ENCODE measurements around the gene CLPX.
"Not testable (repeated sequence)": the region's sequence is repeated elsewhere in the genome, so short reads cannot be mapped to it uniquely, and the experiment has no call there.

CLPX gene

GRCh38 chr15:65184868-65185717 lies at the start of gene CLPX:
Gene CLPX (minus strand): TSS chr15:65185342. CDS start chr15:65185153, 189 bp downstream.
- Mint-ChIP-seq H3K27ac (peak within 1 kb of the TSS; percentile 88), H3K27me3 (no peaks in the 10 kb centered on the region), H3K9me3 (no peaks in the 10 kb centered on the region), H3K36me3 (no peaks in the 10 kb centered on the region), H3K4me3 (peak within 1 kb of the TSS; percentile 98), H3K4me1 (peaks cover 38% of the 10 kb centered on the region)
- peak; percentile 95 for ATAC-seq

- no peak overlapping the region for H3K4me3 Mint-ChIP-seq
- no peaks in the 10 kb centered on the region for H3K9me3 Mint-ChIP-seq
- H3K36me3 Mint-ChIP-seq: no peaks in the 10 kb centered on the region
- no peaks in the 10 kb centered on the region for H3K27me3 Mint-ChIP-seq
- ATAC-seq: no peak
- no peaks in the 10 kb centered on the region for H3K4me1 Mint-ChIP-seq
- H3K27ac Mint-ChIP-seq: no peak overlapping the region
Observed at GRCh38 chr15:65233696-65234095, 48.6 kb upstream of the CLPX start.

GRCh38 chr15:65232520-65232919 lies 47.4 kb upstream of the CLPX start:
- Mint-ChIP-seq H3K27me3 (no peaks in the 10 kb centered on the region), H3K4me3 (no peak overlapping the region), H3K27ac (no peak overlapping the region), H3K4me1 (no peaks in the 10 kb centered on the region), H3K36me3 (no peaks in the 10 kb centered on the region), H3K9me3 (no peaks in the 10 kb centered on the region)
- no peak for ATAC-seq

- no peaks in the 10 kb centered on the region for H3K27me3 Mint-ChIP-seq
- H3K9me3 Mint-ChIP-seq: no peaks in the 10 kb centered on the region
- H3K27ac Mint-ChIP-seq: no peak overlapping the region
- ATAC-seq: no peak
- H3K36me3 Mint-ChIP-seq: no peaks in the 10 kb centered on the region
- no peaks in the 10 kb centered on the region for H3K4me1 Mint-ChIP-seq
- H3K4me3 Mint-ChIP-seq: no peak overlapping the region
Observed at GRCh38 chr15:65231306-65231705, 46.2 kb upstream of the CLPX start.

GRCh38 chr15:65226901-65227300 lies 41.8 kb upstream of the CLPX start:
- H3K9me3 Mint-ChIP-seq, H3K4me3 Mint-ChIP-seq, H3K27me3 Mint-ChIP-seq, H3K36me3 Mint-ChIP-seq, H3K4me1 Mint-ChIP-seq, H3K27ac Mint-ChIP-seq, ATAC-seq: not testable (repeated sequence)

GRCh38 chr15:65226221-65226620 lies 41.1 kb upstream of the CLPX start:
- no peak overlapping the region for H3K4me3 Mint-ChIP-seq
- no peaks in the 10 kb centered on the region for H3K36me3 Mint-ChIP-seq
- no peaks in the 10 kb centered on the region for H3K9me3 Mint-ChIP-seq
- no peaks in the 10 kb centered on the region for H3K4me1 Mint-ChIP-seq
- ATAC-seq: no peak
- no peaks in the 10 kb centered on the region for H3K27me3 Mint-ChIP-seq
- H3K27ac Mint-ChIP-seq: no peak overlapping the region

- H3K27me3 Mint-ChIP-seq: no peaks in the 10 kb centered on the region
- H3K36me3 Mint-ChIP-seq: no peaks in the 10 kb centered on the region
- no peaks in the 10 kb centered on the region for H3K4me1 Mint-ChIP-seq
- no peak for ATAC-seq
- H3K4me3 Mint-ChIP-seq: no peak overlapping the region
- H3K9me3 Mint-ChIP-seq: no peaks in the 10 kb centered on the region
- no peak overlapping the region for H3K27ac Mint-ChIP-seq
Observed at GRCh38 chr15:65223996-65224395, 38.9 kb upstream of the CLPX start.

GRCh38 chr15:65222891-65223290 lies 37.7 kb upstream of the CLPX start:
- Mint-ChIP-seq H3K36me3 (no peaks in the 10 kb centered on the region), H3K4me1 (no peaks in the 10 kb centered on the region), H3K27ac (no peak overlapping the region), H3K9me3 (no peaks in the 10 kb centered on the region), H3K4me3 (no peak overlapping the region), H3K27me3 (no peaks in the 10 kb centered on the region)
- ATAC-seq: no peak

GRCh38 chr15:65221697-65222096 lies 36.6 kb upstream of the CLPX start:
- H3K4me3 Mint-ChIP-seq: no peak overlapping the region
- no peak overlapping the region for H3K27ac Mint-ChIP-seq
- H3K4me1 Mint-ChIP-seq: no peaks in the 10 kb centered on the region
- no peak for ATAC-seq
- no peaks in the 10 kb centered on the region for H3K36me3 Mint-ChIP-seq
- no peaks in the 10 kb centered on the region for H3K27me3 Mint-ChIP-seq
- H3K9me3 Mint-ChIP-seq: no peaks in the 10 kb centered on the region

GRCh38 chr15:65219137-65219536 lies 34.0 kb upstream of the CLPX start:
- H3K36me3 Mint-ChIP-seq: no peaks in the 10 kb centered on the region
- no peaks in the 10 kb centered on the region for H3K9me3 Mint-ChIP-seq
- H3K4me1 Mint-ChIP-seq: no peaks in the 10 kb centered on the region
- ATAC-seq: no peak
- no peaks in the 10 kb centered on the region for H3K27me3 Mint-ChIP-seq
- H3K27ac Mint-ChIP-seq: no peak overlapping the region
- no peak overlapping the region for H3K4me3 Mint-ChIP-seq

- H3K36me3 Mint-ChIP-seq: no peaks in the 10 kb centered on the region
- no peaks in the 10 kb centered on the region for H3K27me3 Mint-ChIP-seq
- H3K27ac Mint-ChIP-seq: no peak overlapping the region
- no peaks in the 10 kb centered on the region for H3K9me3 Mint-ChIP-seq
- no peak for ATAC-seq
- no peak overlapping the region for H3K4me3 Mint-ChIP-seq
- no peaks in the 10 kb centered on the region for H3K4me1 Mint-ChIP-seq
Observed at GRCh38 chr15:65217526-65218482, 32.7 kb upstream of the CLPX start.

GRCh38 chr15:65215496-65215895 lies 30.4 kb upstream of the CLPX start:
- H3K4me3 Mint-ChIP-seq: no peak overlapping the region
- H3K27me3 Mint-ChIP-seq: no peaks in the 10 kb centered on the region
- H3K27ac Mint-ChIP-seq: no peak overlapping the region
- H3K9me3 Mint-ChIP-seq: no peaks in the 10 kb centered on the region
- no peak for ATAC-seq
- H3K4me1 Mint-ChIP-seq: no peaks in the 10 kb centered on the region
- H3K36me3 Mint-ChIP-seq: no peaks in the 10 kb centered on the region

- Mint-ChIP-seq H3K27me3 (no peaks in the 10 kb centered on the region), H3K9me3 (no peaks in the 10 kb centered on the region), H3K27ac (no peak overlapping the region), H3K4me1 (no peaks in the 10 kb centered on the region), H3K36me3 (no peaks in the 10 kb centered on the region), H3K4me3 (no peak overlapping the region)
- ATAC-seq: no peak
Observed at GRCh38 chr15:65214010-65214409, 28.9 kb upstream of the CLPX start.

GRCh38 chr15:65213241-65213640 lies 28.1 kb upstream of the CLPX start:
- H3K36me3 Mint-ChIP-seq: no peaks in the 10 kb centered on the region
- H3K9me3 Mint-ChIP-seq: no peaks in the 10 kb centered on the region
- ATAC-seq: no peak
- no peaks in the 10 kb centered on the region for H3K27me3 Mint-ChIP-seq
- H3K27ac Mint-ChIP-seq: no peak overlapping the region
- no peaks in the 10 kb centered on the region for H3K4me1 Mint-ChIP-seq
- H3K4me3 Mint-ChIP-seq: no peak overlapping the region

GRCh38 chr15:65212097-65212496 lies 27.0 kb upstream of the CLPX start:
- no peaks in the 10 kb centered on the region for H3K4me1 Mint-ChIP-seq
- H3K36me3 Mint-ChIP-seq: no peaks in the 10 kb centered on the region
- H3K27ac Mint-ChIP-seq: no peak overlapping the region
- H3K9me3 Mint-ChIP-seq: no peaks in the 10 kb centered on the region
- ATAC-seq: peak; percentile 54
- peaks cover 4% of the 10 kb centered on the region for H3K27me3 Mint-ChIP-seq
- H3K4me3 Mint-ChIP-seq: no peak overlapping the region
